Osteocyte (in vitro differentiated cells): Measurements from ENCODE around the gene XXYLT1. TPM values are rescaled to one million over a fixed set of nuclear protein-coding genes. Genes with fewer than 3 reads are reported as not detected.

ENCODE experiments used
- DNase-seq: peaks from one replicate; pipeline ENCODE4 v3.0.0; 2021; ENCODE audit warnings: mixed read lengths; ENCODE audit not compliant: unreplicated experiment; ENCODE audit errors: extremely low spot score
- H3K27ac Mint-ChIP-seq: one replicate; pipeline ENCODE4 v1.8.0; 2021; ENCODE audit warnings: mild to moderate bottlenecking, mixed read lengths; ENCODE audit not compliant: unreplicated experiment
- H3K27me3 Mint-ChIP-seq: one replicate; pipeline ENCODE4 v1.8.0; 2021; ENCODE audit warnings: mixed read lengths; ENCODE audit not compliant: unreplicated experiment
- H3K36me3 Mint-ChIP-seq: one replicate; pipeline ENCODE4 v1.8.0; 2021; ENCODE audit warnings: mixed read lengths; ENCODE audit not compliant: unreplicated experiment
- H3K4me1 Mint-ChIP-seq: one replicate; pipeline ENCODE4 v1.8.0; 2021; ENCODE audit warnings: mixed read lengths; ENCODE audit not compliant: unreplicated experiment
- H3K4me3 Mint-ChIP-seq: one replicate; pipeline ENCODE4 v1.8.0; 2021; ENCODE audit warnings: mild to moderate bottlenecking, moderate library complexity, mixed read lengths; ENCODE audit not compliant: unreplicated experiment
- H3K9me3 Mint-ChIP-seq: one replicate; pipeline ENCODE4 v1.8.0; 2021; ENCODE audit warnings: mixed read lengths; ENCODE audit not compliant: unreplicated experiment
- CTCF ChIP-seq: fragments of 200-600 bp; sonication (generic); IDR thresholded peaks from 2 replicates; pipeline ENCODE4 v1.5.0; 2021; ENCODE audit warnings: antibody characterized with exemption, mild to moderate bottlenecking, moderate library complexity
- total RNA-seq: library from RNA; stranded (reverse); gene quantifications from 2 replicates; pipeline ENCODE4 v1.2.1, GENCODE V29; 2021

XXYLT1 gene
- total RNA-seq, 1 donor from 2014 or later, result 35.8 TPM

DNA sequence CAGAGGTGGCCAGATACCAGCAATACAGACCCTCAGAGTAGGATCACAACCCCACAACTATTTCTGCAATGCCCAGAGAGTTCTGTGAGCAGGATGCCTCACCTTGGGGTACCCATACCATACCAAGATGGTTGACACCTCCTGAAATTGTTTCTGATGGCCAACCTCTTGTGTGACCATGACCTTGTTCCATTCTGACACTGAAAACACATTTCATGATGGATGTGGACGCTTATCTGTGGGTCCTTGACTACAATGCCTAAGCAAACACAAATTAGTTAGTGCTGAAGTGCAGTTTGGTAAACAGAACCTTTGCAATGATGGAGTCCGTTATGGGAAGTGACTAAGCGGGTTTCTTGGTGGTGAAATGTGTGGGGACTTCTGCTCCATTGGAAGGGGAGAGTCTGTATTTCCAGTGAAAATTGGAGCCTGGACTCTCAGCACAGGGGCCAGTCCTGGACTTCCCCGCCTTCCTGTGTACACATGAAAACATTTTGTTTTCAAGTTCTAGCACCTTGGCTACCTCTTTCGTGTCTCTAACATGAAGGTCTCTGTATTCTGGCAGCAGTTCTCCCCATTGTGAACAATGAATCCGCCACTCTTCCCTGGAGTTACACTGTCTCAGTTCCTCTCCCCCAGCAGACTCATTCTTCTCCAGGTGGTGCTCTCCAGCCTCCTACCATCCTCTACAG, 106.2 kb downstream of the XXYLT1 start:
- no peaks in the 10 kb centered on the region for H3K27me3 Mint-ChIP-seq
- no peak overlapping the region for H3K27ac Mint-ChIP-seq
- TF ChIP-seq CTCF, result no peak
- no peaks in the 10 kb centered on the region for H3K9me3 Mint-ChIP-seq
- no peak overlapping the region for H3K4me3 Mint-ChIP-seq
- H3K4me1 Mint-ChIP-seq, result peaks cover 8% of the 10 kb centered on the region
- H3K36me3 Mint-ChIP-seq, result no peaks in the 10 kb centered on the region
- DNase-seq, result no peak

DNA sequence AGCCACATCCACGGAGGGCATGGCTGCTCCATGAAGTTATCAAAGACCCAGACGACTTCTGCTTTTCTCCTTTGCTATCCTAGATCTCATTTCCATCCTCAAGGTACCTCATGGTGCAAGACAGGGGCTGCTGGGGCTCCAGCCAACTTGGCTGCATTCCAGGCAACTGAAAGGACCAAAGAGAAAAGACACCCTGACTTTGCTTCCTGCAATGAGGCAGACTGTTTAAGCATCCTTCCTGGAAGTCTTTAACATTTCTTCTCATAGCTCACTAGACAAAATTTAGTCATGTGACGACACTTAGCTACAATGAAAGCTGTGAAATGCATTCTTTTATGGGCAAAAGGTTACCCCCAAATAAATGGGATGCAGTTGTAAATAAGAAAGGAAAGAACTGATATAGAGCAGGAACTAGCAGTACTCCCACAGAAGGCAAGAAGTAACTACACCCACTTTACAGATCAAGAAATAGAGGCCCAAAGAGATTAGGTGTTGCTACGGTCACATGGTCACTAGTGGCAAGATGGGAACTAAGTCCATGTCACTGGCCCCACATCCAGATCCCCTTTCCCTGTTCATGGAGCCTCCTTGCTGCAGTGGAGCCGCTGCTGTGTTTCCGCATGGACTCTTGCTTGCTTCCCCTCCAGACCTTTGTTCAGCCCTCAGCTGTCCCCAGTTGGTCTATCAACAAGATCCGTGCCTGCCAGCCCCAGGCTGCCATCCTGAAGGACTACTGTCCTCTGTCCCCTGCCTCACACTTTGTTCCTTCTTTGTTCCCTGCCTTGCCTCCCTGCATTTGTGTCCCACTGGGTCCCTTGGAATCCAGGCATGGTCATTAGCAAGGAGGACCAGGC, 107.0 kb downstream of the XXYLT1 start:
- Mint-ChIP-seq H3K4me1 (peaks cover 8% of the 10 kb centered on the region), H3K27ac (no peak overlapping the region), H3K36me3 (no peaks in the 10 kb centered on the region), H3K27me3 (no peaks in the 10 kb centered on the region), H3K9me3 (no peaks in the 10 kb centered on the region), H3K4me3 (no peak overlapping the region)
- no peak for DNase-seq
- no peak for TF ChIP-seq CTCF

DNA sequence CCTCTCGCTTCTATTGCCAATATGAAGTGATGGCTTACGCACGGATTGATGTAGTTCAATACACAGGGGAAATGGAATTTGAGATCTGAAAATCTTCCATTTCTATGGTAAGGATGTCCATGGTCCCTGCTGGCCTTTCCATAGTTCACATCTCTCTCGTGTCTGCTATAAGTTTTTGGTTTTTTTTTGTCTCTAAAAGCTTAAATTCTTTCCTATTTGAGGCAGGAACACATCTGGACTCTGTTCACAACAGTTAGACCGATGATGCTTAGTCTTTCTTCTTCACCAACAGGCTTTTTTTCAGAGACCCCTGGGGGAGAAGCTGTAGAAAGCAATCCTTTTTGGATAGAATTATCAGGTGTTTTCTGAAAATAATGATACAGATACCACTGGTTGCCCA, 108.1 kb downstream of the XXYLT1 start:
- no peaks in the 10 kb centered on the region for H3K9me3 Mint-ChIP-seq
- H3K36me3 Mint-ChIP-seq, result peaks cover 2% of the 10 kb centered on the region
- H3K27ac Mint-ChIP-seq, result no peak overlapping the region
- no peak for DNase-seq
- no peak overlapping the region for H3K4me3 Mint-ChIP-seq
- peaks cover 11% of the 10 kb centered on the region for H3K4me1 Mint-ChIP-seq
- no peaks in the 10 kb centered on the region for H3K27me3 Mint-ChIP-seq
- no peak for TF ChIP-seq CTCF

DNA sequence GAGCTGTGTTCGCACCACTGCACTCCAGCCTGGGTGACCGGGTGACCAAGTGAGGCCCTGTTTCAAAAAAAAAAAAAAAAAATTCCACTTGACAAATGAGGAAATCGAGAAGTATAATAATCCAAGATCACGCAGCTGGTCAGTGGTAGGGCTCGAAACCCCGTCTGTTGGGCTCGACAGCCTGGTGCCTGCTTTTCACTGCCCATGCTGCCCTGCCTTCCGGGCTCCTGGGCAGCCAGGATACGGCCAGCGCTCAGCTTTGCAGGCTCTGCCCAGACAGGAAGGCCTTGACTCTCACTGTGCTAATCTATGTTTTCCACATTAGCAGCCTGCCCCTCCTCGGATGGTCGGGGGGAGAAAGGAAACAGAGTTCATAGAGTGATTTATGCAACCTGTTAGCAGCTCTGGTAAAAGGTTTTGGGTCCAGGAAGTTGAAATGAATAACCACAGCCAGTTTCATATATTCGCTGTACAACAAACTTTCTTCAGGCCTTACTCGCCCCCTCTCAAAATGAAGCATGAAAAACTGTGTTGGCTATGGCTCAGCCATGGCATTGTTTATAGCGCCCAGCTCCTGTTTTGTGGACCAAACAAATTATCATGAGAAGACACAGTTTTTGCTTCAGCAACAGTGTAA, 108.8 kb downstream of the XXYLT1 start:
- H3K4me1 Mint-ChIP-seq, result peaks cover 11% of the 10 kb centered on the region
- H3K36me3 Mint-ChIP-seq, result peaks cover 2% of the 10 kb centered on the region
- no peak overlapping the region for H3K27ac Mint-ChIP-seq
- no peaks in the 10 kb centered on the region for H3K27me3 Mint-ChIP-seq
- no peak overlapping the region for H3K4me3 Mint-ChIP-seq
- no peak for DNase-seq
- no peaks in the 10 kb centered on the region for H3K9me3 Mint-ChIP-seq
- TF ChIP-seq CTCF, result no peak
